GM21381 (cell line): ENCODE data around the gene GPR108.
"Not testable (repeated sequence)": the region's sequence is repeated elsewhere in the genome, so short reads cannot be mapped to it uniquely, and the experiment has no call there.

Experiments
- ATAC-seq: cut with Tn5 transposase; IDR thresholded peaks from one replicate; pipeline ENCODE4 v1.9.1; 2021; ENCODE audit warnings: mild to moderate bottlenecking, moderate library complexity; ENCODE audit not compliant: unreplicated experiment

The GPR108 gene

DNA sequence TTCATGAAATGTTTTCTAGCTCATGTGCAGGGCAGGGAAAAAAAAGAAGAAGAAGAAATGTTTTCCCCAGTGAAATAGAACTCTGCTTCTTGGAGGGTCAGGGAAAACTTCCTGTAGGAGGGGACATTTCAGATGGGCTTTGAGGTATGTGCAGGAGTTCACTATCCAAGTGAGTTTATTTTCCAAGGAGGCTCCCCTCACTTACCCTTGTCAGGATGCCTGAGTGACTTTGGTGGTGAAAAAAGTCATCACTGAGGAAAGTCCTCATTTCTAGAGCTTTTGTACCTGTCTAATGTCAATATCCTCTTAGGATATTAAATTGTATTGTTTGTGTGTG is 16.3 kb downstream of the GPR108 start:
- no peak for ATAC-seq

- no peak for ATAC-seq
These were observed 16.8 kb downstream of the GPR108 start, which contains the start of gene C3 for GRCh38 chr19:6720369-6721137. C3 (minus strand) TSS chr19:6720650; CDS start chr19:6720589, 61 bp downstream.

DNA sequence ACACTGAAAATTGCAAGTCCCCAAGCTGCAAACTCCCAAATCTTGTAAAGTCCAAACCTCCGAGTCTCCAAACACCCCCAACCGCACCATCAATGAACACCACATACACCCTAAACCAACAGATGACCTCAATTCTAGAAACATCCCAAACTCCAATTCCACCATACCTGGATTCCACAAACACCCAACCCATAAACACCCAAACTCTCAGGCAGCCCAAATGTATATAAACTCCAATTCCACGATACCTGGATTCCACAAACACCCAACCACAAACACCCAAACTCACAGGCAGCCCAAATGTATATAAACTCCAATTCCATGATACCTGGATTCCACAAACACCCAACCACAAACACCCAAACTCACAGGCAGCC is 17.4 kb downstream of the GPR108 start:
- no peak for ATAC-seq

GRCh38 chr19:6719540-6719861 is 17.9 kb downstream of the GPR108 start:
- no peak for ATAC-seq

- no peak for ATAC-seq
These were observed 18.4 kb downstream of the GPR108 start for GRCh38 chr19:6718741-6719539.

DNA sequence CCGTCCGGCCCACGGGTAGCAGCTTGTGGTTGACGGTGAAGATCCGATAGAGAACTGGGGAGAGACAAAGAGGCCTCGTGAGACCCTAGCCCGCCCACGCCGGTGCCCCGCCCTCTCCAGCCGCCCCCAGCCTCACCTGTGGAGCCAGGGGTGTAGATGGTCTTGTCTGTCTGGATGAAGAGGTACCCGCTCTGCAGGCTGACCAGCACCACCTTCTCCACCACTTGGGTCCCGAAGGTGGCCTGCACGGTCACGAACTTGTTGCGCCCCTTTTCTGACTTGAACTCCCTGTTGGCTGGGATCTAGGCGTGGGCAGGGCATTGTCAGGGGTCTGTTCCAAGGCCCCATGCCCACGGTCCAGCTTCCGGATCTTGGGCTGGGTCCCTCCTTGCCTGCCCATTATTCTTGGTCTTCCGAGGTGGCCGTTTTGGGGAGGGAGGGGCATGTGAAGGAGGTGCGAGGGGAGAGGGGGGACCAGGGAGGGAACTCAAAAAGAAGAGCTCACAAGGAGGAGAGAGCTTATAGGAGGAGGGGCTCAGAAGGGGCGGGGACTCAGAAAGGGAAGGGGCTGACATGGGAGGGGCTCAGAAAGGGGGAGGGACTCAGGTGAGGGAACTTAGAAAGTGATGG is 19.2 kb downstream of the GPR108 start:
- no peak for ATAC-seq

DNA sequence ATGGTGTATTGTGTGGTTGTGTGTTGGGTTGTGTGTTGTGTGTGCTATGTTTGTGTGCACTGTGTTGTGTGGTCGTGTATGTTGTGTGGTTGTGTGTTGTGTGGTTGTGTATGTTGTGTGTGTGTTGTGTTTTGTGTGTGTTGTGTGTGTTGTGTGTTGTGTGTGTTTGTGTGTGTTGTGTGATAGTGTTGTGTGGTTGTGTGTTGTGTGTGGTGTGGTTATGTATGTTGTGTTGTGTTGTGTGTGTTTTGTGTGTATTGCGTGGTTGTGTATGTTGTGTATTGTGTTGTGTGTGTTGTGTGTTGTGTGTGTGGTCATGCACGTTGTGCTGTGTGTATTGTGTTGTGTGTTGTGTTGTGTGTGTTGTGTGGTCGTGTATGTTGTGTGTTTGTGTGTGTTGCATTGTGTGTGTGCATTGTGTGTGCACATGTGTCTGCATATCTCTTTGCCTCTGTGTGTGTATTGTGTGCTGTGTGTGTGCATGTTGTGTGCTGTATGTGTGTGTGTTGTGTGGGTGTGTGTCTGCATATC is 19.9 kb downstream of the GPR108 start:
- ATAC-seq: no peak

DNA sequence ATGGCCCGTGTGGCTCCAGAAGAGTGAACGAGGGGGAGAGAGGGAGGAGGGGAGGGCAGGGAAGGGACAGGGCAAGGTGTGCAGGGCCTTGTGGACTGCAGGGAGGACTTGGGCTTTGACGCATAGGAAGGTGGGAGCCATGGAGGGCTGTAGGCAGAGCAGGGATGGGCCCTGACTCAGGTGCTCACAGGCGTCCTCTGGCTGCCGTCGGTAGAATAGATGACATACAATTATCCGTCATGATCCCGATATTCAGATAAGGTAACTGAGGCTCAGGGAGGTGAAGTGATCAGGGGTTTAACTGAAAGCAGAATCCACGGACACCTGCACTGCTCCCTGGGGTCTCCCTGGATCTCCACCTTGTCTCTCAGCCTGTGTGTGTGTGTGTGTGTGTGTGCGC is 20.3 kb downstream of the GPR108 start:
- ATAC-seq: no peak

DNA sequence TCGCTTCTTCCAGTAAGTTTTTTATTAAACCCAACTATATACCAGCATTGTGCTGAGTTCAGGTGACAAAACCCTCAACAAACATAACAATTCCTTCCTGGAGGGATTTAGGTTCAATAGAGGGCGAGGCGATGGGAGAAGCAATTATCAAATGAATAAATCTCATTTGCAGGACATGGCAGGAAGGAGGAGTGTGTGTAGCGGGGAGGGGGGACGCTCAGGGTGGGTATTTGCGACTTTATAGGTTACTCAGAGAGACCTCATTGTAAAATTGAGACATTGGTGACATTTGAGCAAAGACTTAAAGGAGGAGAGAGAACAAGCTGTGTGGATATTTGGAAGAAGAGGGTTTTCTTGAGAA is 20.8 kb downstream of the GPR108 start:
- no peak for ATAC-seq

- no peak for ATAC-seq
These were observed 22.4 kb downstream of the GPR108 start for GRCh38 chr19:6714749-6715555.

GRCh38 chr19:6713773-6714692 is 23.3 kb downstream of the GPR108 start:
- no peak for ATAC-seq

DNA sequence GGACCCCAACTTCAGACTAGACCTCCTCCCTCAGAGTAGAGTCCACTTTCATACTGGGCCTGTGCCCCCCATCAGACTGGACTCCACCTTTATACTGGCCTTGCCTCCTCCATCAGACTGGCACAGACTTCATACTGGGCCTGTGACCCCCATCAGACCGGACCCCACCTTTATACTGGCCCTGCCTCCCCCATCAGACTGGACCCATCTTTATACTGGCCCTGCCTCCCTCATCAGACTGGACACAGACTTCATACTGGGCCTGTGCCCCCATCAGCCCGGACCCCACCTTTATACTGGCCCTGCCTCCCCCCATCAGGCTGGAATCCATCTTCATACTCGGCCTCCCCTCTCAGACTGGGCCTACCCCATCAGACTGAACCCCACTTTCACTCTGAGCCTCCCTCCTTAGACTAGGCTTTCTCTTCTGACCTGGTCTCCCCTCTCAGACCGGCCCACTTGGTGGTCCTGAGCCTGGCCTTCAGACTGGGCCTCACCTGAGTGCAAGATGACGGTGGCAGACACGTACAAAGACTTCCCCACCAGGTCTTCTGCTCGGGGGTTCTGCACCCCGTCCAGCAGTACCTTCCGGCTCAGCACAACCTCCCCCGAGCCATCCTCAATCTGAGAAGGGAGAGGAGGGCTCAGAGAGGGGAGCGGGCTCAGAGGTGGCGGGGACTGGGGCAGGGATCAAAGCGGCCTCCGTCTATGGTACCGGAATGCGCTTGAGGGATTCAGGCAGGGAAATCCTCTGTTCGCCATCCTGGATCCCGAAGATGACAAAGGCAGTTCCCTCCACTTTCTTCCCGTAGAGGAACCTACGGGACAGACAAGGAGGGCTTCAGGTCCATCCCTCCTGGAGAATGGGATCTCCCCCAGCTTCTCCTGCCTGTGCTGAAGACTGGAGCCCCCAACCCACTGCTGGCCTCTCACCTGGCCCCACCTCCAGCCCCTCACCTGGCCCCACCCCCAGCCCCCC is 24.4 kb downstream of the GPR108 start:
- no peak for ATAC-seq

DNA sequence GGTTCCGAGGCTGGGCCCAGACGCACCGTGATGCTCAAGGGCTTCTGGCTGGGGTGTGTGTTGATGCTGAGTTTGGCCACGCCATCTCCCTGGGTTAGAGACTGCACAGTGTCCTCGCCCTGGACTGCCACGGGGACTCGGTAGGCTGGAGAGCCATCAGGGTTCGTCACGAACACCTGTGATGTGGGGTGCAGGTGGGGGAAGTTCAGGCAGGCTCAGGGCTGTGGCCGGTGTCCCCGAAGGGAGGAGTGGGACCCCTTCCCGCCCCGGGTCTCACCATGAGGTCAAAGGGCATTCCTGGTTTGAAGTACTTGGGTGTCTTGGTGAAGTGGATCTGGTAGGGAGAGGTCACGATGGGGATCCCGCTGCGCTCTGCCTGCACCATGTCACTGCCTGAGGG is 25.1 kb downstream of the GPR108 start:
- ATAC-seq: no peak

DNA sequence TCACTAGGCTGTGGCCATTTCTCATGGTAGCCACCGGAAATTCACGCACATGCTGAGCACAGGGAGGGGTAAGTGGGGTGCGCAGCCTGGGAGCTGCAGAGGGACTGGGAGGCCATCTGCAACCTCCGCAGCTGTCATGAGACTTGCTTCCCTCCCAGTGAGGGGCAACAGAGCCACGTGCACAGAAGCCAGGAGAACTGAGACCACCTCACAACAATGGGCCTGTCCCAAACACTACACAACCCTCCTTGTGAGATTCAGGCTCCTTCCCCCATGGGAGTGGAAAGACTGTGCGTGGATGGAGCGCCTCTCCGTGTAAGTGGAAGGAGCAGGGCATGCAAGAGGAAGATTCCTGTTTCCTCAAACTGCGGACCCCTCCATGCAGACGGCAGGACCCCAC is 25.8 kb downstream of the GPR108 start:
- no peak for ATAC-seq

DNA sequence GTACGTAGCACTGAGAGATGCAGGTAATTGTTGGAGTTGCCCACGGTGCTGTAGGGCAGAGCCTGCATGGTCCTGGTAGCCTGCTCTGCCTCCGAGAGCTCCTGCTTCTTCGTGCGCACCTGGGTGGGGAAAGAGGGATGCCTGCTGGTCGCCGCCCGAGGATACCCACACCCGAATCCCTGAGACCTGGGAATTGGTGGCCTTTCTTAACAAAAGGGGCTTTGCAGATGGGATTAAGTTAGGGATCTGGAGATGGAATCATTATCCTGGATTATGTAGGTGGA is 26.4 kb downstream of the GPR108 start:
- ATAC-seq: no peak

GRCh38 chr19:6710273-6711077 is 26.9 kb downstream of the GPR108 start:
- no peak for ATAC-seq

DNA sequence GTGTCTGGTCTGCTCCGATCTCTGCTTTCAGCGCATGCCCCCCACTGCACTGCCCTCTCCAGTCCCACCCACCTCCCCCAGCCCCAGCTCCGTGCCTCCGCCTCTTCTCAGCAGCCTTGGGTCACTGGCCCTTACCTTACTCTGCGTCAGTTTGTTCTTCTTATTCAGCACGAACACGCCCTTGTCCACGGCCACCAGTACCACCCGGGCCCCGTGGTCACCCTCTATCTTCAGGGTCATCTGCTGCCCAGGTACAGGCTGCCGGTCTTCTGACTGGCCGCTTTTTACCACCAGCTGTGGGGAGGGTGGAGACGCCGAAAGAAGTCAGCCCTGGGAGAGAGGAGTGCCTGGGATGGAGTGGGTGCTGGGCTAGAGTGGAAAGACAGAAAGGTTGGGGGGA is 27.8 kb downstream of the GPR108 start:
- ATAC-seq: no peak

DNA sequence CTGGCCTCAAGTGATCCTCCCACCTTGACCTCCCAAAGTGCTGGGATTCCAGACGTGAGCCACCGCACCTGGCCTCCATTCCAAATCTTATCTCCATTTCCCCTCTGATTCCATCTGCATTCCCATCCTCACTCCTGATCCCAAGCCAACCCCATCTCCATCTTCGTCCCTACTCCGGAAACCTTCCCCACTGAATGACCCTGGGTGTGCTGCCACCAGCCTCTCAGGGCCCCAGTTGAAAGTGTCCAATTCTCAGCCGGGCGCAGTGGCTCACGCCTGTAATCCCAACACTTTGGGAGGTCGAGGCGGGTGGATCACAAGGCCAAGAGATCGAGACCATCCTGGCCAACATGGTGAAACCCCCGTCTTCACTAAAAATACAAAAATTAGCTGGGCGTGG is 28.5 kb downstream of the GPR108 start:
- not testable (repeated sequence) for ATAC-seq
